RCC 7860 (cell line): Measurements from ENCODE around the gene ARL3.

Source experiments
- DNase-seq: peaks from one replicate; pipeline ENCODE4 v3.0.0-alpha.2; 2015; ENCODE audit warnings: low spot score
- FAIRE-seq: peaks from 2 replicates; lab custom pipeline; 2012; peaks lifted over from hg19 to GRCh38; lab: Jason Lieb, UNC

ARL3 gene

GRCh38 chr10:102654566-102654965 is 59.6 kb downstream of the ARL3 start:
- no peak for DNase-seq
- no peak for FAIRE-seq

- no peak for FAIRE-seq
These were observed 61.1 kb downstream of the ARL3 start for GRCh38 chr10:102653060-102653459.

GRCh38 chr10:102652170-102652916 is 61.9 kb downstream of the ARL3 start:
- no peak for FAIRE-seq
- DNase-seq, result no peak

More at GRCh38 chr10:102653060-102653459, 61.1 kb downstream of the ARL3 start:
- no peak for DNase-seq

DNA sequence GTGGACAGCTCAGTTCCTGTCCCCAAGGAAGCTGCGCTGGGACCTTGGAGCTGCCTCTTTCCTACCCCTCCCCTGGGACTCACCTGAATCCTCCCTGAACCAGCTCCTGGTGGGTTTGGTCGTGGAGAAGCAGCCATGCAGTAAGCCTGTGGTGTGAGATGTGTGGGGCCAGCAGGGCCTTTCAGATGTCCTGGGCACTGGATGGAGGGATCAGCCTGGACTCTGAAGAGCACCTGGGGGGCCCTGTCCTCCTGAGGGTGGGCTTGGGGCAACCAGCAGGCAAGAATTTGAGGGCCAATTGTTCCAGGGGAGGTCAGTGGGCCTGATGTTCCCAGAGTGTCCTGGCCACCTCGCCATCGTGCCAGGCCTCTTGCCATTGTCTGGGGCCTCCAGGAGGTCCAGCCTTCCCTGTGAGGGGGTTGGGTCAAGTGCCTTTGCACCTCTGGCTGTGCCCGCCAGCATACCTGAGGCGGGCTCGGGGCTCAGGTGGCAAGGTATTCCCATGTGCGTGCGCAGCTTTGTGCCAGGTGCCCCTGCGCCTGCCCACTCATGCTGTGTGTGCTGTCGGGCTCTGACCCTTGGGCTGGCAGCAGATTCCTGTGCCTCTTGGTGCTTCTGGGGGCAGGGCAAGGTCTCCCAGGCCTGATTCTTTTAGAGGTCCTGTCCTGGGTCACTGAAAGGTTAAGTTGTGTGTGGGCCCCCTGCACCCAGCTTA is 62.6 kb downstream of the ARL3 start:
- FAIRE-seq (no peak), DNase-seq (no peak)

DNA sequence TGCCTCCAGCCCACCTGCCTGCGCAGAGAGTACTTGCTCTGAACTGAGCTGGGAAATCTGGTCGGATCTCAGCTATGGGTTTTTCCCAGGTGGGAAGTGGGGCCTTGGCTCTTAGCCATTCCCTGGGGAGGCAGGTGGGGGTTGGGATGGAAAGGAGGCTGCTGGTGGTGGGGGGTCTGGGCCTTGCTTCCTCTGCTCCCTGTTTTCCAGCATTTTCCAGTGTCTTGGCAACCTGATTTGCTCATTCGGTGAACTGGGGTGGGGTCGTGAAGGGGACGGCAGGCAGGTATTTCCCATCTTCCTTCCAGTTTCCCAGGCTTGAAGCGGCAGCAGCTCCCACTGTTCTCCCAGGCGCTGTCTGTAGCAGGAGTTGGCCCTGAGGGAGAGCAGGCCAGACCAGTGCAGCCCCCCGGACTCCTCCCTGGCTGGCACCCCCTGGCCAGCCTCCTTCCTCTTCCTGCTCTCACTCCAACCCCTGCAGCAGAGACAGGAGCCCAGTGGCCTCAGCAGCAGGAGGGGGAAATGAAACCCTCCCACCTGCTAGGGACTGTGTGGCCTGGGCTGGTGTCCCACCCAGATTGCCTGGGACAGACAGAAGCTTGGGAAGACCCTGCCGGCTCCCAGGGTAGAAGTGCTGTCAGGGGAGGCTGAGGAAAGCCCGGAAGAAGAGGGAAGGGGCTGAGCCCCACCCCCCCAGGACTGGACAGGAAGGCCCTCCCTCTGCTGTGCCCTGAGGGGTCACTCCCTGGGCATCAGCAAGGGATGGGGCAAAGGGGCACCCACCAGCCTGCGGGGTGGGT is 63.3 kb downstream of the ARL3 start:
- no peak for FAIRE-seq

DNA sequence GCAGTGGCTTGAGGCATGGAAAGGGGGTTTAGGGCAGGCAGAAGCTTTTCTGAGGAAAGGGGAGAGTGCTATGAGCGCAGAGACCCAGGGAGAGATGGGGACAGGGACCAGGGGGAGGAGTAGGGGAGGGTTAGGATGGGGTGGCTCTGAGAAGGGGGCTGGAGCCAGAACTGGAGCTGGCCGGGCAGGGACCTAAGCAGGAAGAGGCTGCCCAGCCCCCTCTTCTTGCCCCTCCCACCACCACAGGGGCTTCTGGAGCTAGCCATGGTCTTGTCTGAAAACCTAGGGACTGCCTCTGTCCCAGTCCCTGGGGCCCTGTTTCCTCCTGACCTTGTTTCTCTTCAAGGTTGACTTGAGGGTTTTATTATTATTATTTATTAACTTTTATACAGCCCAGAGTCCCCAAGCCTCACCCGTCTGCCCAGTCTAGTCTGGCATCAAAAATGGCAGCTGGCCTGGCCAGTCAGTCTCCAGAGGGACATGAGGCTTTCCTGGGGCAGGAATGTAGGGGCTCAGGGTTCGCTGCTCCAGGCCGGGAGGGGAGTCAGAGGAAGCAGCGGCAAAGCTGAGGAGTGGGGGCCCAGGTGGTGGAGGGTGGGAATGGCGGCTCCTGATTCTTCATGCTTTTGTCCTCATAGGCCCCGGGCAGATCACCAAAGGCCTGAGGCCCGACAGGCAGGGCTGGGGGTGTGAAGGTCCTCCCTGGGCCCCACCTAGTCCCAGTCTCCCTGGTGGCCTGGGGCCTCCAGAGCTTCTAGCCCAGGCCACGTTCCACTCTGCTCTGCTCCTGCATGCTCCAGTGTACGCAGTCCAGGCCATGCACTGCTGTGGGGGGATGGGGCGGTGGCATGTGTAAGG is 64.2 kb downstream of the ARL3 start:
- FAIRE-seq (no peak), DNase-seq (no peak)

More for the DNA sequence above, 63.3 kb downstream of the ARL3 start:
- no peak for DNase-seq

GRCh38 chr10:102648889-102649796 is 65.1 kb downstream of the ARL3 start:
- DNase-seq (no peak), FAIRE-seq (no peak)

DNA sequence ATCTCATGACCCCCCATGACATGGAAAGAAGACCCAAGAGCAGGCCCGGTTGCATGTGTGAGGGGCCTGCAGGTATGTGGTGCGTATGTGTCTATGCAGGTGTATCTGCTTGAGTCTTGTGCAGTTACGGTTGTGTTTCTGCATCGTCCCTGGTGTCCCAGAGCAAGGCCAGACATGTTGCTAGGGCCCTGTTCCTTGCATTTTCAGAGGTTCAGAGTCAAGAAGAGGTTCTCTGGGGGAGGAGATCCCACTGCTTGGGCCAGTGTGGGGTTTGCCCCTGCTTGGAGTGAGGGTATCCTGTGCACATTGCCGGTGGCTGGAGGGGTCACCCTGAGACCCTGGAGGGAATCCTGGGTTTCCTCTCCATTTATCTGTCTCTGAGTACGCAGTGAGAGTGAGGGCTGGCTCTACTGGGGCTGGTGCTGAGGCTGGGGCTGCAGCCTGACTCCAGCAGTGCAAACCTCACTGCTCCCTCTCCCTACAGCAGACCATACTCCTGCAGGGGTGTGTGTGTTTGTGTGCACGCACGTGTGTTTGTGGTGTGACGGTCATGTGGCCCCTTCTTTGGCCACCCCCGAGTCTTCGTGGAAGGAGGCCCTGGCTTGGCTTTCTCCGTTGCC is 65.8 kb downstream of the ARL3 start:
- no peak for FAIRE-seq
- no peak for DNase-seq

GRCh38 chr10:102647443-102648268 is 66.5 kb downstream of the ARL3 start:
- FAIRE-seq (no peak), DNase-seq (no peak)

GRCh38 chr10:102646610-102647442 is 67.4 kb downstream of the ARL3 start:
- FAIRE-seq (no peak), DNase-seq (no peak)

- peak; percentile 76 for DNase-seq
- FAIRE-seq, result peak; percentile 61
These were observed 68.2 kb downstream of the ARL3 start for GRCh38 chr10:102645741-102646609.

DNA sequence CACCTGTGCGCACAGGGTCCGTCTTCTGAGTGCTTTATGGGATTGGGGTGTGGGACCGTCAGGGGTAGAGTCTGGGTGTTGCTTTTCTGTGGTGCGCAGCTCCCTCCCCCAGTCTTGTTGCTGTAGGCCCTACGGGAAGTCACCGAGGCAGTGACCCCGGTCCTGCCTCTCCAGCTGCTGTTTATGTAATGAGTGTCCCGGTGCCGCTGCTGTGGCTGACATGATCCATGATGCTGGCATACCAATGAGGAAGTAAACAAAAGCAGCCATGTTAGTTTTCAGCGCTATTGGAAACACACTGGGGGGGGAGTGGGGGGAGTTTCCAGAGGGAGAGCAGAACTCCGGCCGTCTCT is 68.8 kb downstream of the ARL3 start:
- peak; percentile 64 for DNase-seq
- FAIRE-seq, result no peak

DNA sequence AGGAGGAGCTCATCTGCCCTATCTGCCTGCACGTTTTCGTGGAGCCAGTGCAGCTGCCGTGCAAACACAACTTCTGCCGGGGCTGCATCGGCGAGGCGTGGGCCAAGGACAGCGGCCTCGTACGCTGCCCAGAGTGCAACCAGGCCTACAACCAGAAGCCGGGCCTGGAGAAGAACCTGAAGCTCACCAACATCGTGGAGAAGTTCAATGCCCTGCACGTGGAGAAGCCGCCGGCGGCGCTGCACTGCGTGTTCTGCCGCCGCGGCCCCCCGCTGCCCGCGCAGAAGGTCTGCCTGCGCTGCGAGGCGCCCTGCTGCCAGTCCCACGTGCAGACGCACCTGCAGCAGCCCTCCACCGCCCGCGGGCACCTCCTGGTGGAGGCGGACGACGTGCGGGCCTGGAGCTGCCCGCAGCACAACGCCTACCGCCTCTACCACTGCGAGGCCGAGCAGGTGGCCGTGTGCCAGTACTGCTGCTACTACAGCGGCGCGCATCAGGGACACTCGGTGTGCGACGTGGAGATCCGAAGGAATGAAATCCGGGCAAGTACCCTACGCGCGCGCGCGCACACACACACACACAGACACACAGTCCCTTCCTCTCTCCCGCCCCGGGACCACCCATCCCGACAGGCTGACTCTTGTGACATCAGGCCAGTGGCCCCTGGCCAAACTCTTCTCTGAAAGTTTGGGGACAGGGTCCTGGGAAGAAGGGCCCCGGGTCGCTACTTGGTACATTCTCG is 69.4 kb downstream of the ARL3 start:
- DNase-seq (peak; percentile 78), FAIRE-seq (no peak)

DNA sequence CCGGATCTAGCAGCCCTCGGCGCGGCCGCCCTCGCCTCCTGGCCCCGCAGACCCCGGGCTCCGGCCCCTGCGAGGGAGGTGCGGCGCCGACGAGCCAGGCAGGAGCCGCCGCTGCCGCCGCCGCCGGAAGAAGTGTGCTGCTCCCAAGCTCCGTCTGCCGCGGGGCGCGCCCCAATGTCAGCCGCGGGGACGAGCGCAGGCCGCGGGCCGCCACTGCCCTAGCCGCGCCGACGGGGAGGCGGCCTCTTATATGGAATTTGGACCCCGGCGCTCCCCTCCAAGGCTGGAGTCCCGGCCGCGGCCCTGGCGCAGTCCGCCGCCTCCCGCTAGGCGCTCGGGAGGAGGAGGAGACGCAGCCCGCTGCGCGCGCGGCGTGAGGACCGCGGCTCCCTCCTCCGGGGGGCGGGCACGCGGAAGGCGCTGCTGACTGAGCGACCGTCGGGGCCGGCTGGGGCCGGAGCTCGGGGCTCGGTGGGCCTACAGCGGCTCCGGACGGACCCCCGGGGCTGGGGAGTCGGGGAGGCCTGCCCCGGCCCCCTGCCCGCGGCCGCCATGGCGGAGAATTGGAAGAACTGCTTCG is 70.0 kb downstream of the ARL3 start, which contains the start of gene TRIM8:
TRIM8 (plus strand) TSS at position 414 of the 580 bp plus-strand sequence; CDS start at position 553, 139 bp downstream.
- FAIRE-seq (no peak), DNase-seq (peak; percentile 35)

DNA sequence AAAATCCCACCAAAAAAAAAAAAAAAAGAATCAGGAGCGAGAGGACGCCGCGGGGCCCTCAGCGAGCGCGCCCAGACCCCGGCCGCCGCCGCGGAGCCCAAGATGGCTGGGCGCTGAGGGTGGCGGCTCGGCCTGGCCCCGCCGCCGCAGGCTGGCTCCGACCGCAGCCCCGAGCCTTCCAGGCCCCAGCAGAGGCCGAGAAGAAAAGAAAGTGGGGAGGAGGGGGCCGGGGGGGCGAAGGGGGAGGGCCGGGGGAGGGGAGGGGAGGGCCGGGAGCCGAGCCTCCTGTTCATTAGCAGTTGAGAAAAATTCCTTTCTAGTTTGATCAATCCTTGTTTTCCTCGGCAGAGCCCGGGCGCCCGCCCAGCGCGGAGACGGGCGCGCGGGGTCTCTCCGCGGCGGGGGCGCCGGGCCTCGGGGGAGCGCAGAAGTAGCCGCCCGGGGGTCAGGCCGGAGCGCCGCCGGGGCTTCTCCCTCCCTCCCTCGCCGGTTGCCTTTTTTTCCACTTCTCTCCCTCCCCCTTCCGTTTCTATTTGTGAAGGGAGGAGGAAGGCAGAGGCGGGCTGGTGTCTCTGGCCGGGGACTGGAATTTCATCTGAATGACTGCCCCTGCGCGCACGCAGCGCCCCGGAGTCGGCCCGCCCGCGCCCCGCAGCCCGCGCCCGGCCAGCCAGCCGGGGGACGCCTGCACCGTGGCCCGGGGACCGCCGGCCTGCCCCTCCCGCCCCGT is 70.7 kb downstream of the ARL3 start:
- FAIRE-seq, result no peak
- DNase-seq, result peak; percentile 70
